Measurements from ENCODE around the gene TGFBR3. TPM values are rescaled to one million over a fixed set of nuclear protein-coding genes. Genes with fewer than 3 reads are reported as not detected.

TGFBR3 gene
- polyA plus RNA-seq, 1 donor (not counting 4 experiments of a cell fraction or from before 2014, with no cell fraction given), result 1.2 TPM

DNA sequence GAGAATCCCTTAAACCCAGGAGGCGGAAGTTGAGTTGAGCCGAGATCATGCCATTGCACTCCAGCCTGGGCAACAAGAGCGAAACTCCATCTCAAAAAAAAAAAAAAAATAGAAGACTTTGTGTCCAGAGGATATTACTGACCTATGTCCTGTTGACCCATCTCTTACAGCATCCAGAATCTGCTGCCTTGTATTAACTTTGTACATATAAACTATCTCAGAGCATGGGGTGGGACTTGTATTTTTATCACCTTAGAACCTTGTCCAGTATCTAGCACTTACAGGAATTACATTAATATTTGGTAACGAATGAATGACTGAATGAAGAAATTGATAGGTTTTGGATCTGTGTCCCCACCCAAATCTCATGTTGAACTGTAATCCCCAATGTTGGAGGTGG, 117.8 kb downstream of the TGFBR3 start:
- H3K4me3 ChIP-seq (ENCODE audit: control insufficient read depth in 2 of 3, extremely low read depth in 1 of 3, insufficient read depth in 2 of 3, low read depth in 1 of 3, low read length in 3 of 3), result no peak overlapping the region
- TF ChIP-seq EZH2 (IDR thresholded peaks at IDR 0.05; ENCODE audit: low read length), result no peak
- dilution Hi-C loops (cut with MboI; ENCODE audit: extremely low pct_ligation_motif_present, low sequenced_read_pairs), result no loop called here

DNA sequence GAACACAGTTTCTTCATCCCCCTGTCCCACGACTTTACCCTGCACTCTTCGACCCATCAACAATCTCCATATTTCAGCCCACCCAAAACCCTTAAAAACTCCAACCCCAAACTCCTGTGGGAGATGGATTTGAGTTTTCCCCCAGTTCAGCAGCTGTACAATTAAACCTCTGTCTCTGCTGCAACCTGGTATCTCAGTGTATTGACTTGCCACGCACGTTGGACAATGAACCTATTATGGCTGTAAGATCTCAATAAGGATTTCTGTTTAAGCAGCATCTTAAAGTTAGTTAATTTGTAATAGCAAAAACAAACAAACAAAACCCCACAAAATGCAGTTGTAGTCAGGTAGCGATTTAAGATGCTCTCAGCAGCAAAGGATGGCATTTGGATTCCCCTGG, 119.1 kb downstream of the TGFBR3 start:
- Histone ChIP-seq H3K9me1 (ENCODE audit: control insufficient read depth, extremely low read depth, insufficient read depth, low read length) (no peaks in the 10 kb centered on the region), H3K79me2 (ENCODE audit: control insufficient read depth, insufficient read depth, low read length) (no peaks in the 10 kb centered on the region), H3K4me3 (ENCODE audit: control insufficient read depth in 2 of 3, extremely low read depth in 1 of 3, insufficient read depth in 2 of 3, low read depth in 1 of 3, low read length in 3 of 3) (no peak overlapping the region), H3K27ac (ENCODE audit: control insufficient read depth, insufficient read depth, low read length) (no peak overlapping the region), H4K20me1 (ENCODE audit: control insufficient read depth, extremely low read depth, insufficient read depth, low read length) (no peaks in the 10 kb centered on the region), H3K4me2 (ENCODE audit: control insufficient read depth, extremely low read depth, insufficient read depth, low read depth, low read length) (no peak overlapping the region), H3K36me3 (ENCODE audit: control insufficient read depth in 2 of 2, extremely low read depth in 1 of 2, insufficient read depth in 2 of 2, low read length in 2 of 2) (no peaks in the 10 kb centered on the region), H3K9me3 (ENCODE audit: control insufficient read depth, low read depth, low read length) (no peaks in the 10 kb centered on the region), H2AFZ (ENCODE audit: control insufficient read depth, low read length) (no peak overlapping the region), H3K27me3 (ENCODE audit: control insufficient read depth, extremely low read depth, insufficient read depth, low read length) (no peaks in the 10 kb centered on the region), H3K9ac (ENCODE audit: control insufficient read depth, extremely low read depth, insufficient read depth, low read length) (no peak overlapping the region), H3K4me1 (ENCODE audit: control insufficient read depth, extremely low read depth, insufficient read depth, low read length) (no peaks in the 10 kb centered on the region)
- DNase-seq (ENCODE audit: low read depth, low spot score) (no peak), FAIRE-seq (no peak)
- TF ChIP-seq, protein P1, sequence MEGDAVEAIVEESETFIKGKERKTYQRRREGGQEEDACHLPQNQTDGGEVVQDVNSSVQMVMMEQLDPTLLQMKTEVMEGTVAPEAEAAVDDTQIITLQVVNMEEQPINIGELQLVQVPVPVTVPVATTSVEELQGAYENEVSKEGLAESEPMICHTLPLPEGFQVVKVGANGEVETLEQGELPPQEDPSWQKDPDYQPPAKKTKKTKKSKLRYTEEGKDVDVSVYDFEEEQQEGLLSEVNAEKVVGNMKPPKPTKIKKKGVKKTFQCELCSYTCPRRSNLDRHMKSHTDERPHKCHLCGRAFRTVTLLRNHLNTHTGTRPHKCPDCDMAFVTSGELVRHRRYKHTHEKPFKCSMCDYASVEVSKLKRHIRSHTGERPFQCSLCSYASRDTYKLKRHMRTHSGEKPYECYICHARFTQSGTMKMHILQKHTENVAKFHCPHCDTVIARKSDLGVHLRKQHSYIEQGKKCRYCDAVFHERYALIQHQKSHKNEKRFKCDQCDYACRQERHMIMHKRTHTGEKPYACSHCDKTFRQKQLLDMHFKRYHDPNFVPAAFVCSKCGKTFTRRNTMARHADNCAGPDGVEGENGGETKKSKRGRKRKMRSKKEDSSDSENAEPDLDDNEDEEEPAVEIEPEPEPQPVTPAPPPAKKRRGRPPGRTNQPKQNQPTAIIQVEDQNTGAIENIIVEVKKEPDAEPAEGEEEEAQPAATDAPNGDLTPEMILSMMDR (optimal IDR thresholded peaks at IDR 0.05 in 1 of 3, IDR thresholded peaks at IDR 0.05 in 1 of 3, conservative IDR thresholded peaks at IDR 0.05 in 1 of 3; ENCODE audit: extremely low read depth in 1 of 3, insufficient read depth in 2 of 3, low read length in 3 of 3), result no peak
- no peak for TF ChIP-seq EZH2 (IDR thresholded peaks at IDR 0.05; ENCODE audit: low read length)
- dilution Hi-C loops (cut with MboI; ENCODE audit: extremely low pct_ligation_motif_present, low sequenced_read_pairs), result no loop called here

More for the DNA sequence above, 117.8 kb downstream of the TGFBR3 start:
- DNase-seq (ENCODE audit: low read depth, low spot score) (no peak), FAIRE-seq (no peak)
- Histone ChIP-seq H2AFZ (ENCODE audit: control insufficient read depth, low read length) (no peak overlapping the region), H3K27me3 (ENCODE audit: control insufficient read depth, extremely low read depth, insufficient read depth, low read length) (no peaks in the 10 kb centered on the region), H3K9ac (ENCODE audit: control insufficient read depth, extremely low read depth, insufficient read depth, low read length) (no peak overlapping the region), H4K20me1 (ENCODE audit: control insufficient read depth, extremely low read depth, insufficient read depth, low read length) (no peaks in the 10 kb centered on the region), H3K9me1 (ENCODE audit: control insufficient read depth, extremely low read depth, insufficient read depth, low read length) (no peaks in the 10 kb centered on the region), H3K27ac (ENCODE audit: control insufficient read depth, insufficient read depth, low read length) (no peak overlapping the region), H3K79me2 (ENCODE audit: control insufficient read depth, insufficient read depth, low read length) (no peaks in the 10 kb centered on the region), H3K36me3 (ENCODE audit: control insufficient read depth in 2 of 2, extremely low read depth in 1 of 2, insufficient read depth in 2 of 2, low read length in 2 of 2) (no peaks in the 10 kb centered on the region), H3K4me2 (ENCODE audit: control insufficient read depth, extremely low read depth, insufficient read depth, low read depth, low read length) (no peak overlapping the region), H3K4me1 (ENCODE audit: control insufficient read depth, extremely low read depth, insufficient read depth, low read length) (no peaks in the 10 kb centered on the region), H3K9me3 (ENCODE audit: control insufficient read depth, low read depth, low read length) (no peaks in the 10 kb centered on the region)

DNA sequence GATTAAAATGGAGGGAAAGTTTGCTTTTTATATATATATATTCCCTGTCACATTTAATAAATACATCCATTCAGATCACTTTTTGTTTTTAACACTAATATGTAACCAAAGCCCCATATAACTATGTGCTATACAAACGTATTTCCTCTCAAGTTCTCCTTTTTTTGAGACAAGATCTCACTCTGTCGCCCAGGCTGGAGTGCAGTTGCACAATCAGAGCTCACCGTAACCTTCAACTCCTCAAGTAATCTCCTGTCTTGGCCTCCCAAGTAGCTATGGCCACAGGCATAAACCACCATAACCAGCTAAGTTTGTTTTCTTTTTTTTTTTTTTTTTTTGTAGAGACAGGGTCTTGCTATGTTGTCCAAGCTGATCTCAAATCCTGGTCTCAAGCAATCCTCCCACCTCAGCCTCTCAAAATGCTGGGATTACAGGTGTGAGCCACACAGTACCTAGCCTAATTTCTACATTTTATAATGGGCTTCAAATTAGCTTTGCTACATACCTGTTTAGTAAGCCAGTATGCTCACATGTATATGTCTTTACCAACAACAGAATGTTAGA, 120.0 kb downstream of the TGFBR3 start:
- TF ChIP-seq EZH2 (IDR thresholded peaks at IDR 0.05; ENCODE audit: low read length), result no peak
- TF ChIP-seq, protein P1 (optimal IDR thresholded peaks at IDR 0.05 in 1 of 3, IDR thresholded peaks at IDR 0.05 in 1 of 3, conservative IDR thresholded peaks at IDR 0.05 in 1 of 3; ENCODE audit: extremely low read depth in 1 of 3, insufficient read depth in 2 of 3, low read length in 3 of 3), result no peak
- no peak overlapping the region for H3K4me2 ChIP-seq (ENCODE audit: control insufficient read depth, extremely low read depth, insufficient read depth, low read depth, low read length)
- H3K27me3 ChIP-seq (ENCODE audit: control insufficient read depth, extremely low read depth, insufficient read depth, low read length), result peaks cover 4% of the 10 kb centered on the region
- H3K9me1 ChIP-seq (ENCODE audit: control insufficient read depth, extremely low read depth, insufficient read depth, low read length), result no peaks in the 10 kb centered on the region
- H3K36me3 ChIP-seq (ENCODE audit: control insufficient read depth in 2 of 2, extremely low read depth in 1 of 2, insufficient read depth in 2 of 2, low read length in 2 of 2), result no peaks in the 10 kb centered on the region
- no peak overlapping the region for H2AFZ ChIP-seq (ENCODE audit: control insufficient read depth, low read length)
- dilution Hi-C loops (cut with MboI; ENCODE audit: extremely low pct_ligation_motif_present, low sequenced_read_pairs), result no loop called here
- H3K9me3 ChIP-seq (ENCODE audit: control insufficient read depth, low read depth, low read length), result no peaks in the 10 kb centered on the region
- FAIRE-seq (no peak), DNase-seq (ENCODE audit: low read depth, low spot score) (no peak)
- H4K20me1 ChIP-seq (ENCODE audit: control insufficient read depth, extremely low read depth, insufficient read depth, low read length), result no peaks in the 10 kb centered on the region
- no peak overlapping the region for H3K4me3 ChIP-seq (ENCODE audit: control insufficient read depth in 2 of 3, extremely low read depth in 1 of 3, insufficient read depth in 2 of 3, low read depth in 1 of 3, low read length in 3 of 3)
- H3K4me1 ChIP-seq (ENCODE audit: control insufficient read depth, extremely low read depth, insufficient read depth, low read length), result no peaks in the 10 kb centered on the region
- no peaks in the 10 kb centered on the region for H3K79me2 ChIP-seq (ENCODE audit: control insufficient read depth, insufficient read depth, low read length)
- H3K27ac ChIP-seq (ENCODE audit: control insufficient read depth, insufficient read depth, low read length), result no peak overlapping the region
- H3K9ac ChIP-seq (ENCODE audit: control insufficient read depth, extremely low read depth, insufficient read depth, low read length), result no peak overlapping the region

Data from keratinocyte (primary cell).